IMR-90 (cell line): ENCODE results near the gene CPA5. TPM values are rescaled to one million over a fixed set of nuclear protein-coding genes. Genes with fewer than 3 reads are reported as not detected.

ENCODE experiments used
- ATAC-seq: fragments of 200-7000 bp; cut with Tn5 transposase; 2 replicates; pipeline ENCODE4 v1.9.1; 2020; ENCODE audit warnings: low read depth, mild to moderate bottlenecking, moderate library complexity
- BruUV-seq: library from RNA; stranded (reverse); fragments of 400-500 nt; replicated peaks from 2 replicates; lab custom pipeline; 2021; lab: Mats Ljungman, UMichigan
- CTCF ChIA-PET: fragments of 300-600 bp; formaldehyde crosslinking; extraction: SDS; loops from one replicate; lab custom pipeline; 2021; ENCODE audit warnings: antibody characterized with exemption; lab: Yijun Ruan, JAX
- POLR2A ChIA-PET: fragments of 300-600 bp; sonication (Branson Sonifier 250); formaldehyde crosslinking; loops from one replicate; lab custom pipeline; 2022; ENCODE audit warnings: antibody characterized with exemption; ENCODE audit not compliant: unreplicated experiment; lab: Charles Lee
- DNase-seq: peaks from one replicate; pipeline ENCODE4 v3.0.0; 2013
- H2AFZ ChIP-seq: replicated peaks from 2 replicates; pipeline ENCODE3; 2013; ENCODE audit warnings: low read length, mild to moderate bottlenecking; ENCODE audit not compliant: poor library complexity
- H2AK5ac ChIP-seq: 2 replicates; pipeline ENCODE4 v1.6.1; 2013; ENCODE audit warnings: low read depth, low read length, inconsistent platforms
- H2AK9ac ChIP-seq: replicated peaks from 2 replicates; pipeline ENCODE3; 2013; ENCODE audit warnings: mild to moderate bottlenecking, low read depth, low read length, moderate library complexity; ENCODE audit not compliant: poor library complexity
- H2BK120ac ChIP-seq: 2 replicates; pipeline ENCODE4 v1.6.1; 2013; ENCODE audit warnings: low read depth, low read length, inconsistent platforms
- H2BK15ac ChIP-seq: 3 replicates; pipeline ENCODE4 v1.6.1; 2013; ENCODE audit warnings: low read depth, low read length, inconsistent platforms
- H2BK20ac ChIP-seq: 2 replicates; pipeline ENCODE4 v1.6.1; 2013; ENCODE audit warnings: low read depth, mild to moderate bottlenecking, inconsistent platforms, low read length, moderate library complexity
- H2BK5ac ChIP-seq: 2 replicates; pipeline ENCODE4 v1.6.1; 2013; ENCODE audit warnings: mild to moderate bottlenecking, low read depth, low read length, inconsistent platforms; ENCODE audit not compliant: poor library complexity, severe bottlenecking
- H3K14ac ChIP-seq: replicated peaks from 2 replicates; pipeline ENCODE4 v1.6.1; 2013; ENCODE audit warnings: low read depth, low read length, inconsistent platforms
- H3K18ac ChIP-seq: 2 replicates; pipeline ENCODE4 v1.6.1; 2013; ENCODE audit warnings: low read depth, low read length, control low read depth
- H3K23ac ChIP-seq: 2 replicates; pipeline ENCODE4 v1.6.1; 2013; ENCODE audit warnings: low read depth, low read length, inconsistent platforms
- H3K27ac ChIP-seq: 2 replicates; pipeline ENCODE4 v1.5.1; 2013; ENCODE audit warnings: mild to moderate bottlenecking, control low read depth, low read length; ENCODE audit not compliant: insufficient read depth
- H3K27me3 ChIP-seq: 2 replicates; pipeline ENCODE4 v1.6.1; 2013; ENCODE audit warnings: low read length; ENCODE audit not compliant: control insufficient read depth, insufficient read depth
- H3K36me3 ChIP-seq: 2 replicates; pipeline ENCODE4 v1.6.1; 2013; ENCODE audit warnings: low read length, mixed read lengths; ENCODE audit not compliant: control insufficient read depth, insufficient read depth
- H3K4ac ChIP-seq: 2 replicates; pipeline ENCODE4 v1.6.1; 2013; ENCODE audit warnings: low read depth, low read length, inconsistent platforms
- H3K4me1 ChIP-seq: 2 replicates; pipeline ENCODE4 v1.6.1; 2013; ENCODE audit warnings: low read length, mixed read lengths; ENCODE audit not compliant: control insufficient read depth, insufficient read depth
- H3K4me2 ChIP-seq: 2 replicates; pipeline ENCODE4 v1.6.1; 2013; ENCODE audit warnings: low read depth, mild to moderate bottlenecking, control low read depth, low read length, moderate library complexity
- H3K4me3 ChIP-seq: 2 replicates; pipeline ENCODE4 v1.5.1; 2013; ENCODE audit warnings: low read depth, mild to moderate bottlenecking, control low read depth, low read length, moderate library complexity; ENCODE audit not compliant: insufficient read depth
- H3K56ac ChIP-seq: 2 replicates; pipeline ENCODE4 v1.6.1; 2013; ENCODE audit warnings: low read length, inconsistent platforms; ENCODE audit not compliant: insufficient read depth; ENCODE audit errors: extremely low read depth
- H3K79me1 ChIP-seq, 2 experiments: 2 replicates each; pipeline ENCODE4 v1.6.1; 2013; ENCODE audit warnings: low read length in 2 of 2, inconsistent platforms in 1 of 2, low read depth in 1 of 2
- H3K9ac ChIP-seq: 2 replicates; pipeline ENCODE4 v1.6.1; 2013; ENCODE audit warnings: low read depth, low read length, control low read depth
- H3K9me1 ChIP-seq: 2 replicates; pipeline ENCODE4 v1.6.1; 2013; ENCODE audit warnings: low read length, inconsistent platforms; ENCODE audit not compliant: insufficient read depth
- H3K9me3 ChIP-seq: 2 replicates; pipeline ENCODE4 v1.6.1; 2013; ENCODE audit warnings: low read length; ENCODE audit not compliant: control insufficient read depth, insufficient read depth
- H4K20me1 ChIP-seq: 2 replicates; pipeline ENCODE4 v1.6.1; 2013; ENCODE audit warnings: low read length, inconsistent platforms; ENCODE audit not compliant: insufficient read depth
- H4K5ac ChIP-seq: 2 replicates; pipeline ENCODE4 v1.6.1; 2013; ENCODE audit warnings: mild to moderate bottlenecking, low read depth, low read length, control low read depth
- H4K8ac ChIP-seq, 2 experiments: 2 replicates each; pipeline ENCODE4 v1.6.1; 2013; ENCODE audit warnings: low read depth in 2 of 2, low read length in 2 of 2, control low read depth in 1 of 2, inconsistent platforms in 1 of 2
- H4K91ac ChIP-seq: 2 replicates; pipeline ENCODE4 v1.6.1; 2013; ENCODE audit warnings: low read depth, low read length, inconsistent platforms; ENCODE audit not compliant: insufficient read depth
- BHLHE40 ChIP-seq: fragments of 150-350 bp; IDR thresholded peaks from 2 replicates; pipeline ENCODE4 v1.6.1; 2016; ENCODE audit warnings: mild to moderate bottlenecking, low read depth, low read length
- CEBPB ChIP-seq: IDR thresholded peaks from 2 replicates; pipeline ENCODE4 v1.6.1; 2012; ENCODE audit warnings: low read depth, low read length, improper control_type of control experiment
- CHD1 ChIP-seq: IDR thresholded peaks from 2 replicates; pipeline ENCODE4 v1.6.1; 2012; ENCODE audit warnings: low read depth, low read length, improper control_type of control experiment
- CTCF ChIP-seq: conservative IDR thresholded peaks from 2 replicates; pipeline ENCODE4 v1.5.1; 2012; ENCODE audit warnings: mild to moderate bottlenecking, low read depth, low read length, improper control_type of control experiment
- ELK1 ChIP-seq: fragments of 150-350 bp; IDR thresholded peaks from 2 replicates; pipeline ENCODE4 v1.6.1; 2016; ENCODE audit warnings: low read depth, mild to moderate bottlenecking, low read length, moderate library complexity, borderline replicate concordance
- FOS ChIP-seq: fragments of 150-350 bp; IDR thresholded peaks from 2 replicates; pipeline ENCODE4 v1.6.1; 2016; ENCODE audit warnings: low read depth, low read length
- MAFK ChIP-seq: IDR thresholded peaks from 2 replicates; pipeline ENCODE4 v1.6.1; 2012; ENCODE audit warnings: low read depth, low read length, improper control_type of control experiment
- MAZ ChIP-seq: IDR thresholded peaks from 2 replicates; pipeline ENCODE4 v1.6.1; 2012; ENCODE audit warnings: low read depth, mild to moderate bottlenecking, low read length, improper control_type of control experiment, moderate library complexity, borderline replicate concordance
- MXI1 ChIP-seq: IDR thresholded peaks from 2 replicates; pipeline ENCODE4 v1.6.1; 2012; ENCODE audit warnings: low read depth, mild to moderate bottlenecking, low read length, moderate library complexity, borderline replicate concordance
- NFE2L2 ChIP-seq: fragments of 150-350 bp; IDR thresholded peaks from 2 replicates; pipeline ENCODE4 v1.6.1; 2016; ENCODE audit warnings: low read depth, mild to moderate bottlenecking, low read length
- POLR2A ChIP-seq: IDR thresholded peaks from 2 replicates; pipeline ENCODE4 v1.6.1; 2012; ENCODE audit warnings: mild to moderate bottlenecking, low read depth, low read length
- RAD21 ChIP-seq: IDR thresholded peaks from 2 replicates; pipeline ENCODE4 v1.6.1; 2012; ENCODE audit warnings: low read length, improper control_type of control experiment
- RCOR1 ChIP-seq: IDR thresholded peaks from 2 replicates; pipeline ENCODE4 v1.6.1; 2012; ENCODE audit warnings: mild to moderate bottlenecking, low read length, improper control_type of control experiment; ENCODE audit not compliant: insufficient replicate concordance
- RFX5 ChIP-seq: IDR thresholded peaks from 2 replicates; pipeline ENCODE4 v1.8.0; 2012; ENCODE audit warnings: low read depth, mild to moderate bottlenecking, low read length, moderate library complexity
- SMC3 ChIP-seq: fragments of 150-350 bp; IDR thresholded peaks from 2 replicates; pipeline ENCODE4 v1.6.1; 2016; ENCODE audit warnings: low read depth, mild to moderate bottlenecking, antibody characterized with exemption, low read length, moderate library complexity
- WGBS, 2 experiments: methylation state at CpG; one replicate each; pipeline versions ENCODE4 v1.1.5 to v1.1.7; 2013; ENCODE audit warnings: missing lambda C conversion rate in 2 of 2; ENCODE audit not compliant: insufficient read length in 1 of 2; ENCODE audit errors: extremely low coverage in 2 of 2; 5-methylcytosine and 5-hydroxymethylcytosine counted together
- dilution Hi-C: fragments of 300-500 bp; cut with HindIII; formaldehyde crosslinking; loops from one replicate; pipeline ENCODE4 v1.14.3; 2018; ENCODE audit warnings: low sequenced_read_pairs; ENCODE audit not compliant: unreplicated experiment
- in situ Hi-C: fragments of 300-500 bp; cut with MboI; formaldehyde crosslinking; loops from 3 replicates; pipeline ENCODE4 v1.14.3; 2019; ENCODE audit warnings: low sequenced_read_pairs, inconsistent platforms, mixed read lengths
- intact Hi-C: fragments of 100-400 bp; cut with micrococcal nuclease; formaldehyde crosslinking; loops from 2 replicates; pipeline ENCODE4 v1.10.0; 2022
- polyA plus RNA-seq, 3 experiments: library from polyadenylated mRNA; depleted of rRNA; stranded (reverse); fragments of >200 nt; gene quantifications; 2 replicates each; pipeline ENCODE4 v1.2.3, GENCODE V29; 2012; ENCODE audit warnings: low replicate concordance in 1 of 3
- total RNA-seq: library from RNA; depleted of rRNA; stranded (reverse); fragments of >200 nt; gene quantifications from 2 replicates; pipeline ENCODE4 v1.2.3, GENCODE V29; 2012
- TF ChIP-seq, protein P1 (sequence below): fragments of 150-350 bp; IDR thresholded peaks from 2 replicates; pipeline ENCODE4 v1.6.1; 2017; ENCODE audit warnings: mild to moderate bottlenecking, antibody characterized with exemption, low read length, low read depth

CPA5 gene
- total and polyA plus RNA-seq, 2 of the 4 experiments (the other 2 are of a cell fraction), result under 0.01 to 0.86 TPM

DNA sequence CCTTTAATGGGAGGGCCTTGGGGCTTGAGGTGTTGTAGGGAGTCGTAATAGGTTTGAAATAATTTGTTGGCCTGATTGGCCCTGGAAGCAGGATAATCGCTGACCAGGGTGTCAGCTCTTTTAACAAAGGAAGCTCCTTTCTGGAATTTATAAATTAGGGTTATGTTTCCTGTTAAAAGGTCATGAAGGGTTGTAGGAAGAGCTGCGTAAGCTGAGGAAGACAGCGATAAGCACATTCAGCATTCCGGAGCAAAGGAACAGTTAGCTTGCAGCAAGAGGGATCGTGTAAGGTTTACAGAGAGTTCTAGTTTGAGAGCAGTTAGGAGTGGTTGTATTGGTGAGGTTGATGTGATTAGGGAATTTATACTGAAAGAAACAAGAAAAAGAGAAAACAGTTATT is 30.3 kb upstream of the CPA5 start:
- H3K23ac ChIP-seq, result no peak overlapping the region
- no peak for ATAC-seq
- no peak overlapping the region for H4K91ac ChIP-seq
- POLR2A ChIA-PET, result no interaction called here
- H3K9me1 ChIP-seq, result no peaks in the 10 kb centered on the region
- H3K14ac ChIP-seq, result no peak overlapping the region
- H2AK9ac ChIP-seq, result no peak overlapping the region
- H2BK15ac ChIP-seq, result no peak overlapping the region
- CTCF ChIA-PET, result no interaction called here
- no peak overlapping the region for H3K27ac ChIP-seq
- peaks cover 6% of the 10 kb centered on the region for H3K36me3 ChIP-seq
- no peaks in the 10 kb centered on the region for H3K4me1 ChIP-seq
- H3K4ac ChIP-seq, result no peak overlapping the region
- H3K4me3 ChIP-seq, result no peak overlapping the region
- no peak overlapping the region for H2BK120ac ChIP-seq
- no peak overlapping the region for H3K9ac ChIP-seq
- H3K56ac ChIP-seq, result no peak overlapping the region
- dilution Hi-C loops (no loop called here), intact Hi-C loops (no loop called here), in situ Hi-C loops (no loop called here)
- H2AFZ ChIP-seq, result no peak overlapping the region
- WGBS, 2 experiments, result 73% methylated on average over 3 of the region's 6 CpGs; no CpG with 5 or more reads in 1 of the 2 experiments
- BruUV-seq, result no TSS peak
- no peaks in the 10 kb centered on the region for H3K79me1 ChIP-seq
- H3K4me2 ChIP-seq, result no peak overlapping the region
- H2BK20ac ChIP-seq, result no peak overlapping the region
- no peaks in the 10 kb centered on the region for H3K9me3 ChIP-seq
- H3K27me3 ChIP-seq, result no peaks in the 10 kb centered on the region
- no peak overlapping the region for H2AK5ac ChIP-seq
- no peaks in the 10 kb centered on the region for H4K20me1 ChIP-seq
- no peak overlapping the region for H3K18ac ChIP-seq
- no peak for TF ChIP-seq BHLHE40
- no peak for TF ChIP-seq MAFK
- TF ChIP-seq MXI1, result no peak
- TF ChIP-seq CTCF, result no peak
- TF ChIP-seq ELK1, result no peak
- TF ChIP-seq, protein P1, sequence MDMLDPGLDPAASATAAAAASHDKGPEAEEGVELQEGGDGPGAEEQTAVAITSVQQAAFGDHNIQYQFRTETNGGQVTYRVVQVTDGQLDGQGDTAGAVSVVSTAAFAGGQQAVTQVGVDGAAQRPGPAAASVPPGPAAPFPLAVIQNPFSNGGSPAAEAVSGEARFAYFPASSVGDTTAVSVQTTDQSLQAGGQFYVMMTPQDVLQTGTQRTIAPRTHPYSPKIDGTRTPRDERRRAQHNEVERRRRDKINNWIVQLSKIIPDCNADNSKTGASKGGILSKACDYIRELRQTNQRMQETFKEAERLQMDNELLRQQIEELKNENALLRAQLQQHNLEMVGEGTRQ, result no peak
- no peak for TF ChIP-seq RCOR1
- TF ChIP-seq MAZ, result no peak
- TF ChIP-seq RFX5, result no peak
- TF ChIP-seq RAD21, result no peak
- TF ChIP-seq FOS, result no peak
- TF ChIP-seq CEBPB, result no peak
- TF ChIP-seq SMC3, result no peak
- TF ChIP-seq NFE2L2, result no peak
- no peak for TF ChIP-seq POLR2A
- no peak for TF ChIP-seq CHD1
- H4K5ac ChIP-seq, result no peak overlapping the region
- no peak overlapping the region for H4K8ac ChIP-seq
- no peak for DNase-seq
- H2BK5ac ChIP-seq, result no peak overlapping the region
